C4-2B (cell line): ENCODE data around the gene WHAMM.

ENCODE experiments used
- H3K27ac ChIP-seq: fragments of 450-650 bp; 2 replicates; pipeline ENCODE4 v1.5.1; 2017
- ZFX ChIP-seq: fragments of 450-650 bp; IDR thresholded peaks from 2 replicates; pipeline ENCODE4 v1.6.1; 2017
- TF ChIP-seq, protein P1 (sequence below): fragments of 450-650 bp; conservative IDR thresholded peaks from 2 replicates; pipeline ENCODE4 v1.5.1; 2017; ENCODE audit warnings: mild to moderate bottlenecking

The WHAMM gene

DNA sequence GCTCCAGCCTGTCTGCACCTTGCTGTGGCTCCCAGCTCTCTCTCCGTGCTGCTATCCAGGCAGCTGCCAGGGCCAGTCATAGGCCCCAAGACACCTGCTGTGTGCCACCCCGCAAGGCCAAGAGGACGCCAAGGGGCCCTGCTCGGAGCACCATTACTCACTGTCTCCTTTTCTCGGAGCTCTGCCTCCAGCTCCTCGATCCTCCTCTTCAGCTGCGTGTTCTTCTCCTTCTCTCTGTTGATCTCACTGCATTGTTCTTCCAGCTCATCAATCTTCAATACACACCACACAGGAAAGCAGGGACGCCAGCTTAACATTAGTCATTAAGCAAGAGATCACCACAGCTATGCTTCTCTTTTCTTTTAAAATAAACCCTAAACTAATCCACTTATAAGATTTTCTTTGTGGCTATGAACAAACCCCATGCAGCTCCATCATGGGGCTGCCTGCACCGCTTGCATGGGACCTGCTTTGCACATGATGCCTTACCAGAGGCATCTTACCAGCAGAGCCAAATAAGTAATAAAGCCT lies 42.6 kb downstream of the WHAMM start:
- no peak overlapping the region for H3K27ac ChIP-seq
- no peak for TF ChIP-seq ZFX

DNA sequence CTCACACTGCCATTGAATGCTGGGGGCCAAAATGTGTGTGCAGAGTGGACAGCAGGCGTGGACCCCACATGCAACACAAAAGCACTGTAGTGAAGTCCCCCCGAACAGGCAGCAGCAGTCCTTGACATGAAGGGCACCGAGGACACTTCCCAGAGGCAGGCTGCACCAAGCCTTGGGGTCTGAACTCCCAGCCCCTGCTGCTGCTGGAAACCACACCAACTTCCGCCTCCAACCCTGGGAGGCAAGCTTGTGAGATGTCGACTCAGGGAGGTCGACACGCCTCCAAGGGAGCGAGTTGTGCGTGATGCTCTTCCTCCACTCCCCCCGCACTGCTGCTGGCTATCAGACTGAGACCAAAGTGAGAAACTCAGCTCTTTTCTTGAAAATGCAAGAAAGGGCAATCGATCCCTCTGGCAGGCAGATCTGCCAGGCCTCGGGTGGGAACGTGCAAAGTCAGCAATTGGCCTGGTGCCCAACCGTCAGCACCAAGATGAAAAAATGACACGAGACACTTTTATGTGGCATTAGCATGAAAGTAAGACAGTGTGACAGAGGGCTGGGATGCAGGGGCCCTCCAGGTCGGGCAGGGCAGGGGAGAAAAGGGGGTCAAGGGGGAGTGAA lies 43.6 kb downstream of the WHAMM start:
- H3K27ac ChIP-seq = no peak overlapping the region

GRCh38 chr15:82854554-82854953 lies 45.1 kb downstream of the WHAMM start:
- no peak overlapping the region for H3K27ac ChIP-seq
- TF ChIP-seq, protein P1, sequence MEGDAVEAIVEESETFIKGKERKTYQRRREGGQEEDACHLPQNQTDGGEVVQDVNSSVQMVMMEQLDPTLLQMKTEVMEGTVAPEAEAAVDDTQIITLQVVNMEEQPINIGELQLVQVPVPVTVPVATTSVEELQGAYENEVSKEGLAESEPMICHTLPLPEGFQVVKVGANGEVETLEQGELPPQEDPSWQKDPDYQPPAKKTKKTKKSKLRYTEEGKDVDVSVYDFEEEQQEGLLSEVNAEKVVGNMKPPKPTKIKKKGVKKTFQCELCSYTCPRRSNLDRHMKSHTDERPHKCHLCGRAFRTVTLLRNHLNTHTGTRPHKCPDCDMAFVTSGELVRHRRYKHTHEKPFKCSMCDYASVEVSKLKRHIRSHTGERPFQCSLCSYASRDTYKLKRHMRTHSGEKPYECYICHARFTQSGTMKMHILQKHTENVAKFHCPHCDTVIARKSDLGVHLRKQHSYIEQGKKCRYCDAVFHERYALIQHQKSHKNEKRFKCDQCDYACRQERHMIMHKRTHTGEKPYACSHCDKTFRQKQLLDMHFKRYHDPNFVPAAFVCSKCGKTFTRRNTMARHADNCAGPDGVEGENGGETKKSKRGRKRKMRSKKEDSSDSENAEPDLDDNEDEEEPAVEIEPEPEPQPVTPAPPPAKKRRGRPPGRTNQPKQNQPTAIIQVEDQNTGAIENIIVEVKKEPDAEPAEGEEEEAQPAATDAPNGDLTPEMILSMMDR = no peak
- no peak for TF ChIP-seq ZFX

More for the DNA sequence above, 43.6 kb downstream of the WHAMM start:
- TF ChIP-seq ZFX = no peak
- TF ChIP-seq, protein P1 = no peak

- H3K27ac ChIP-seq = no peak overlapping the region
- TF ChIP-seq, protein P1 = no peak
- no peak for TF ChIP-seq ZFX
Observed at GRCh38 chr15:82855286-82856100, 46.1 kb downstream of the WHAMM start.

DNA sequence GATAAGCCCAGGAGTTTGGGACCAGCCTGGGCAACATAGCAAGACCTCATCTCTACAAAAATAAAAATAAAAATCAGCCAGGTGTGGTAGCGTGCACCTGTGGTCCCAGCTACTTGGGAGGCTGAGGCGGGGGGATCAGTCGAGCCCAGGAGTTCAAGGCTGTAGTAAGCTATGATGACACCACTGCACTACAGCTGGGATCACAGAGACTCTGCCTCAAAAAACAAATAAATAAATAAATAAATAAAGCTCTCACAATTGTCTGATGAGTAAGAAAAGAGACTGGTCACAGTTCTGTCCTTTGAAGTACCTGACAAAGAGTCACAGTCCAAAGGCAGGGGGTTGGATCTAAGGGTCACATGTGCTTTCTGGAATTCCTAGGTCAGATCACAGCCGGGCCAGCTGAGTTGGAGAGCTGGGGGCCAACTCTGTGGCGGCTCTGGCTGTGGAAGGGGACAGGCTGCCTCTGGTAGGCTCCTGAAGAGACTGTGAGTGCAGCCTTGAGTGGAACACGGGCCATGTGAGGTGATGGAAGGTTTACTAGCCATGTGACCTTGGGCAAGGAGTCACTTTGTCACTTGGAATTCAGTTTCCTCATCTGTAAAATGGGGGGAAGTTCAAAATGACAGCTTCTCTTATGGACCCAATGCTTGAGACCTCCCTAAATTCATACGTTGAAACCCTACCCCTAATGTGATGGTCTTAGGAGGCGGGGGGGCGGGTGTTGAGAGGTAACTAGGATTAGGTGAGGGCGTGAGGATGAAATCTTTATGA lies 47.2 kb downstream of the WHAMM start:
- H3K27ac ChIP-seq = no peak overlapping the region
- no peak for TF ChIP-seq ZFX
- TF ChIP-seq, protein P1 = no peak

- TF ChIP-seq, protein P1 = no peak
- TF ChIP-seq ZFX = no peak
- no peak overlapping the region for H3K27ac ChIP-seq
Observed at GRCh38 chr15:82858932-82859331, 49.5 kb downstream of the WHAMM start.

- no peak for TF ChIP-seq ZFX
- TF ChIP-seq, protein P1 = no peak
- H3K27ac ChIP-seq = no peak overlapping the region
Observed at GRCh38 chr15:82862886-82863285, 53.5 kb downstream of the WHAMM start.
